Spleen (tissue), 11 donors: ENCODE data around the gene TSFM. TPM values are rescaled to one million over a fixed set of nuclear protein-coding genes. Genes with fewer than 3 reads are reported as not detected.
A peak's percentile ranks its signal among the peaks of the same experiment; 100 is the strongest.

ENCODE experiments used
- DNase-seq: peaks from one replicate; pipeline ENCODE4 v3.0.0-alpha.2; 2020
- H3K27ac ChIP-seq, 8 donors: fragments of 200-600 bp; sonication (generic) in 7 of 8; 1 replicate in 4 of 8; 2 replicates in 4 of 8; pipeline versions ENCODE4 v1.5.0 to v1.8.0; 2016 to 2021; ENCODE audit warnings: inconsistent platforms in 4 of 8, mild to moderate bottlenecking in 4 of 8, moderate library complexity in 1 of 8
- H3K27me3 ChIP-seq, 7 donors: fragments of 200-600 bp; sonication (generic) in 6 of 7; replicated peaks in 1 of 7; 1 replicate in 4 of 7; 2 replicates in 3 of 7; pipeline versions ENCODE4 v1.5.0 to v1.8.0; 2016 to 2021; ENCODE audit warnings: inconsistent platforms in 3 of 7, mild to moderate bottlenecking in 1 of 7
- H3K36me3 ChIP-seq, 6 donors: fragments of 200-600 bp; sonication (generic) in 5 of 6; 1 replicate in 4 of 6; 2 replicates in 2 of 6; pipeline versions ENCODE4 v1.5.0 to v1.8.0; 2016 to 2021; ENCODE audit warnings: inconsistent platforms in 2 of 6
- H3K4me1 ChIP-seq, 6 donors: fragments of 200-600 bp; sonication (generic) in 5 of 6; 1 replicate in 3 of 6; 2 replicates in 3 of 6; pipeline versions ENCODE4 v1.5.0 to v1.8.0; 2016 to 2021; ENCODE audit warnings: inconsistent platforms in 3 of 6
- H3K4me3 ChIP-seq, 8 donors: fragments of 200-600 bp; sonication (generic) in 7 of 8; 1 replicate in 4 of 8; 2 replicates in 4 of 8; pipeline versions ENCODE4 v1.5.0 to v1.8.0; 2016 to 2021; ENCODE audit warnings: inconsistent platforms in 4 of 8, mild to moderate bottlenecking in 4 of 8, moderate library complexity in 2 of 8
- H3K9me3 ChIP-seq, 8 donors: fragments of 200-600 bp; sonication (generic) in 7 of 8; 1 replicate in 4 of 8; 2 replicates in 4 of 8; pipeline versions ENCODE4 v1.5.0 to v1.8.0; 2016 to 2021; ENCODE audit warnings: inconsistent platforms in 4 of 8
- CTCF ChIP-seq, 11 experiments: fragments of 200-600 bp in 7 of 11; fragments of 450-650 bp in 4 of 11; sonication (generic) in 4 of 11; IDR thresholded peaks in 8 of 11; conservative IDR thresholded peaks in 3 of 11; 1 replicate in 7 of 11; 2 replicates in 4 of 11; pipeline versions ENCODE4 v1.4.0 to v1.8.0; 2016 to 2021; ENCODE audit warnings: antibody characterized with exemption in 11 of 11, inconsistent platforms in 4 of 11, mild to moderate bottlenecking in 1 of 11
- POLR2A ChIP-seq, 3 donors: fragments of 450-650 bp; IDR thresholded peaks; one replicate each; pipeline ENCODE4 v1.5.1; 2017; ENCODE audit warnings: antibody characterized with exemption in 3 of 3, mild to moderate bottlenecking in 1 of 3
- POLR2AphosphoS5 ChIP-seq, 3 donors: sonication (generic); formaldehyde crosslinking; IDR thresholded peaks; one replicate each; pipeline ENCODE4 v1.5.1; 2017; ENCODE audit warnings: antibody characterized with exemption in 3 of 3
- WGBS, 5 donors: extraction: QIAGEN DNeasy Blood & Tissue Kit in 3 of 5; methylation state at CpG; one replicate each; pipeline versions ENCODE4 v1.1.5 to v1.1.7; 2013 to 2018; 5-methylcytosine and 5-hydroxymethylcytosine counted together
- intact Hi-C: fragments of 100-400 bp; cut with DNase I; formaldehyde crosslinking; loops from one replicate; pipeline ENCODE4 v1.15.0; 2023; ENCODE audit warnings: low total_unique reads
- polyA plus RNA-seq, 3 donors: library from polyadenylated mRNA; stranded (reverse); fragments of 200-250 nt; gene quantifications; one replicate each; pipeline ENCODE4 v1.2.1, GENCODE V29; 2013
- total RNA-seq, 7 donors: library from RNA; depleted of rRNA in 3 of 7; stranded (reverse); fragments of >200 nt in 3 of 7; fragmentation: NEBNext Ultra II Directional in 4 of 7; extraction: Animal tissue kit (Norgen Biotek cat#: 25700) in 4 of 7; gene quantifications; one replicate each; pipeline versions ENCODE4 v1.1.0 to v1.2.1, GENCODE V29; 2016 to 2021
- donor health status: healthy with polysubstance abuse.
- donor health status: DM: no; HTN: no; CAD: no; lungs with moderate emphysema.
- donor health status: DM: no; HTN: no; CAD: no.
- donor health status: Bipolar disorder and iron deficiency.
- donor health status: healthy.
- donor health status: DM: no; HTN: no; CAD: no.
- donor health status: DM: yes; HTN: yes; CAD: no.

TSFM gene
- total and polyA plus RNA-seq, 10 donors, result 13.2 to 38.2 (median 18.1) TPM

DNA sequence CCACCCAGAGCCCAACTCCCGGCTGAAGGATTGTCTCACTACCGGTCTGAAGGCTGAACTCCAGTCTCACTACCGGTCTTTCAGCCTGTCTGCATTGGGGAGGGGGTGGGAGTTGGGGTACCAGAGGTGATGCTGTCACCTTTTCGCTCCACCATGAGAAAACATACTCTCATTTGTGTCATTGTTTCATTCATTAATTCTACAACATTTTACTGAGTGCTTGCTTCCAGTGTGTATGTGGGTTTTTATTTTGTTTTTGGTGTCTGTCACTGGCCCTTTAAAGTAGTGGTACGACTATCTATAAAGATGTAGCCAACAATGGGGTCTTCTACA is 30.0 kb upstream of the TSFM start:
- H3K9me3 ChIP-seq, result no peaks in the 10 kb centered on the region
- intact Hi-C loops, result no loop called here
- WGBS, 5 donors, result 2 to 8% (median 3%) methylated on average over 5 of the region's 5 CpGs
- peak overlapping the region in 7 of 8 donors; percentile 67 to 89 (median 71) for H3K4me3 ChIP-seq
- H3K4me1 ChIP-seq, result peaks cover 26 to 69% (median 55%) of the 10 kb centered on the region in 6 donors
- peak overlapping the region in 7 of 8 donors; percentile 64 to 93 (median 87) for H3K27ac ChIP-seq
- TF ChIP-seq POLR2AphosphoS5 (IDR thresholded peaks at IDR 0.05) (no peak), POLR2A (IDR thresholded peaks at IDR 0.05) (no peak), CTCF (IDR thresholded peaks at IDR 0.05 in 8 of 11, conservative IDR thresholded peaks at IDR 0.05 in 3 of 11) (no peak)
- H3K36me3 ChIP-seq, result peaks cover 0 to 40% (median 29%) of the 10 kb centered on the region in 6 donors
- H3K27me3 ChIP-seq, result peaks cover 0 to 10% (median 0%) of the 10 kb centered on the region in 7 donors
- no peak for DNase-seq

DNA sequence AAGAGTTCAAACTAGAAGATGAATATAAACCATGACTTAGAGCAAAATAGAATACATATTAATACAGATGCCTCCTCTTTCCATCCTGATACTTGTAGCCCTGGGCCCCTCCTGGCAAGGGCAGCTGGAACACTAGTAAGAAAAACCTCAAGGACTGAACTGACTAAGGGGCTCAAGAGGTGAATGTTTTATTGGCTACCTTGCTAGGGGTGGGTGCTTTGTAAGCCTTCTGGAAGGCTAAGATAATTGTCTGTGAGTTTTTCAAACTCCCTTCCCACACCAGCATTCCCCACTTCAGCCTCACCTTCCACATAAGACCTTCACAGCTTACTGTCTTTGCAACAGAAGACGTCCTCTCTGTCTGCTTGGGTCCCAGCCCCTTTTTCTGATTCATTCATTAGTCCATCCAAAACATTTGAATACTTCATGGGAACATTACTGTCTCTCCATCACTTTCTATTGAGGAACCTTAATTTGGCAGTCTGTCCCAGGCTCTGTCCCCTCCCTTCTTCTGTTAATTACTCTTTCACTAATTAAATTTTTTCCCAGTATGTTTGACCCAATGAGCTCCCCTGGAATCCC is 28.7 kb upstream of the TSFM start:
- 24 to 52% (median 41%) methylated on average over 1 of the region's 1 CpG for WGBS, 5 donors
- intact Hi-C loops, result no loop called here
- peaks cover 0 to 40% (median 29%) of the 10 kb centered on the region in 6 donors for H3K36me3 ChIP-seq
- H3K27ac ChIP-seq, result peak overlapping the region in 6 of 8 donors; percentile 78 to 95 (median 86)
- H3K9me3 ChIP-seq, result no peaks in the 10 kb centered on the region
- peaks cover 26 to 78% (median 55%) of the 10 kb centered on the region in 6 donors for H3K4me1 ChIP-seq
- H3K4me3 ChIP-seq, result peak overlapping the region in 2 of 8 donors; percentile 85 to 95
- no peak for DNase-seq
- H3K27me3 ChIP-seq, result peaks cover 0 to 10% (median 0%) of the 10 kb centered on the region in 7 donors
- no peak for TF ChIP-seq POLR2A (IDR thresholded peaks at IDR 0.05)
- TF ChIP-seq POLR2AphosphoS5 (IDR thresholded peaks at IDR 0.05), result no peak
- no peak for TF ChIP-seq CTCF (IDR thresholded peaks at IDR 0.05 in 8 of 11, conservative IDR thresholded peaks at IDR 0.05 in 3 of 11)

GRCh38 chr12:57754411-57755193 is 28.0 kb upstream of the TSFM start, which contains the start of gene MARCHF9:
Gene MARCHF9 (plus strand): TSS chr12:57755103. CDS start chr12:57755529, 426 bp downstream.
- Histone ChIP-seq H3K9me3 (no peaks in the 10 kb centered on the region), H3K36me3 (peaks cover 0 to 38% (median 28%) of the 10 kb centered on the region in 6 donors), H3K27me3 (peaks cover 0 to 10% (median 0%) of the 10 kb centered on the region in 7 donors), H3K27ac (peak within 1 kb of the TSS; percentile 65 to 95 (median 83)), H3K4me1 (peaks cover 26 to 82% (median 55%) of the 10 kb centered on the region in 6 donors), H3K4me3 (peak within 1 kb of the TSS; percentile 58 to 95 (median 70))
- DNase-seq, result peak; percentile 94
- WGBS, 5 donors, result 1 to 3% (median 1%) methylated on average over 15 to 41 of the region's 41 CpGs
- intact Hi-C loops, result no loop called here
- TF ChIP-seq POLR2AphosphoS5 (IDR thresholded peaks at IDR 0.05) (peak in 2 of 3 donors; percentile 59 to 63), CTCF (IDR thresholded peaks at IDR 0.05 in 8 of 11, conservative IDR thresholded peaks at IDR 0.05 in 3 of 11) (no peak), POLR2A (IDR thresholded peaks at IDR 0.05) (no peak)

GRCh38 chr12:57755194-57755453 is 27.5 kb upstream of the TSFM start:
- Histone ChIP-seq H3K4me3 (peak overlapping the region; percentile 58 to 95 (median 70)), H3K27ac (peak overlapping the region; percentile 65 to 95 (median 83)), H3K4me1 (peaks cover 26 to 81% (median 55%) of the 10 kb centered on the region in 6 donors), H3K36me3 (peaks cover 0 to 32% (median 25%) of the 10 kb centered on the region in 6 donors), H3K9me3 (no peaks in the 10 kb centered on the region), H3K27me3 (peaks cover 0 to 10% (median 0%) of the 10 kb centered on the region in 7 donors)
- WGBS, 5 donors, result 0 to 3% (median 1%) methylated on average over 6 to 34 of the region's 34 CpGs; no CpG with 5 or more reads in 1 of the 5 donors
- intact Hi-C loops, result no loop called here
- no peak for DNase-seq
- no peak for TF ChIP-seq CTCF (IDR thresholded peaks at IDR 0.05 in 8 of 11, conservative IDR thresholded peaks at IDR 0.05 in 3 of 11)
- TF ChIP-seq POLR2AphosphoS5 (IDR thresholded peaks at IDR 0.05), result no peak
- no peak for TF ChIP-seq POLR2A (IDR thresholded peaks at IDR 0.05)
